Measurements from ENCODE around the gene ZFX.
"Not testable (repeated sequence)": the region's sequence is repeated elsewhere in the genome, so short reads cannot be mapped to it uniquely, and the experiment has no call there.

The ZFX gene

DNA sequence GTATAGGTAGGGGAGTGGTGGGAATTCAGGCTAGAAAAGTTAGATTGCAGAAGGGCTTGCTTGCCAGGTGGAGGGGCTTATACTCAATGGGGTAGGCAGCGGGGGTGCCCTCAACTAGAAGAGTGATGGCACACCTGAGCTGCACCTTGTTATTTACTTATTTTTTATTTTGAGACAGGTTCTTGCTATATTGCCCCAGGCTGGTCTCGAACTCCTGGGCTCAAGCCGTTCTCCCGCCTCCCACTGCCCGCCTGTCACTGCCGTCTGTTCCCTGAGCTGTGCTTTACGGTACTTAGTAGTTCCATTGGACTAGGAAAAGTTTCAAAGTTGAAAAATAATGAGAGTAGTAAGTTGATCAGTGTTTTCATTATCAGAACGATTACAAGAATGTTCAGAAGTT is 2.0 kb downstream of the ZFX start:
- no peak for DNase-seq (ENCODE audit: low read depth)

DNA sequence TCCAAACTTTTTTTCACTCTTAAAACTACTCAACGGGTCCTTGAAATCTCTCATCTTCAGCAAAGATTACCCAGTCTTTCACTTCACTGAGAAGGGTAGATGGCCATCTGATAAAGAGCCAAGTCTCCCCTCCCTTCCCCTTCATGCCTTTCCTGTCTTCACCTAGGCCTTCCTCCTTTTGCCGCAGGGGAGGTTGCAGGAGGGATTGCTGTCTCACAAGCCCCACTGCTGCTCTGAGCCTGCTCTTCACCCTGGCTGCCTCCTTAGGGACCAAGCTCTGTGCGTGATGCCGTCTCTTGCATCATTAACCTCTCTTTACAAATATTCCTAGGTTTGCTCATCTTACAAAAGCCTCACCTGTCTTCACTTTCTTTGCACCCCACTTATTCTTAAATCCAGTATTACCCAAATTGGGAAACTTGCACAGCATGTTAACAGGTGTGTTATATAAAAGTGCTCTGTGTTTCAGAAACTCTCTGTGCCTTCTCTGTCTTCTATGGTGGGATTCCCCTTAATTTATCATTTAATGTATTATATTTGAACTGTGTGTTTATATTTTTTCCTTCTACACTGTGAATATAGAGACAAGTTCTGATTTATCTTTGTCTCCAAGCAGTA is 3.8 kb downstream of the ZFX start:
- no peak for DNase-seq (ENCODE audit: low read depth)

DNA sequence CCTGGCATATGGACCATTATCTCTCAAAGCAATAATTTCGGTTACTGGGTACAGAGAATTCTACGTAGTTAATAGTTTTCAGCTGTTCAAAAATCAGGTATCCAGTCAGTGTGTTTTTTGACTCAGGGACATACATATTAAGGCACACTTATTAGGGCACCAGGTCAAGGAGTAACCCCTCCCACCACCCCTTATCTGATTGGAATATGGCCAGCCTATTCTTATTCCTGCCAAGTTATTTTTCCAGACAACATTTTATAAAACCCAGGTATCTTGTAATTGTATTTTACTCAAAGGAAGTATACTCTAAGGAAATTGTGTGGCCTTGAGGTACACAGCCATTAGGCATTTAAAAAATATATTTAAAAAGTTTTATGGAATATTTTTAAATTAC is 4.3 kb downstream of the ZFX start:
- no peak for DNase-seq (ENCODE audit: low read depth)

DNA sequence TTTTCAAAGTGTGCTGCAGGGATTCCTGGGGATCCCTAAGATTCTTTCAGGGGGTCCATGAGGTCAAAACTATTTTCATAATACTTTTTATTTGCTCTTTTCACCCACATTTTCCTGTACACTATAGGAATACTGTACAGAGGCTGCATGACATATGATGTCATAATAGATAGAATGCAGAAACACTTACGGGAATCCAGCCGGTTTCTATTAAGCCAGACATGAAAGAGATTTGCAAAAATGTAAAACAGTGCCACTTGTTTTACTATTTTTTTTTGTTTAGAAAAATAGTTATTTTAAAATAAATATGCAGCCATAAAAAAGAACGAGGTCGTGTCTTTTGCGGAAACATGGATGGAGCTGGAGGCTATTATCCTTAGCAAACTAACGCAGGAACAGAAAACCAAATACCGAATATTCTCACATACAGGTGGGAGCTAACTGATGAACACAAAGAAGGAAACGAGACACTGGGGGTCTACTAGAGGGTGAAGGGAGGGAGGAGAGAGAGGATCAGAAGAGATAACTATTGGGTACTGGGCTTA is 5.0 kb downstream of the ZFX start:
- DNase-seq (ENCODE audit: low read depth) = no peak

DNA sequence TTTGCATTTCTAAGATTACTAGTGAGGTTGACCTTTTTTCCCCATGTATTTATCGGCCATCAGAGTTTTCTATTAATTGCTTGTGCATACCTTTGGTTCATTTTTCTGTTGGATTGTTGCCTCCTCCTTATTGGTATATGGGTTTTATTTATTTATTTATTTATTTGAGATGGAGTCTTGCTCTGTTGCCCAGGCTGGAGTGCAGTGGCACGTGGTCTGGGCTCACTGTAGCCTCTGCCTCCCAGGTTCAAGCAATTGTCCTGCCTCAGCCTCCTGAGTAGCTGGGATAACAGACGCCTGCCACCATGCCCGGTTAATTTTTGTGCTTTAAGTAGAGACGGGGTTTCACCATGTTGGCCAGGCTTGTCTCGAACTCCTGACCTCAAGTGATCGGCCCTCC is 6.2 kb downstream of the ZFX start:
- not testable (repeated sequence) for DNase-seq (ENCODE audit: low read depth)

DNA sequence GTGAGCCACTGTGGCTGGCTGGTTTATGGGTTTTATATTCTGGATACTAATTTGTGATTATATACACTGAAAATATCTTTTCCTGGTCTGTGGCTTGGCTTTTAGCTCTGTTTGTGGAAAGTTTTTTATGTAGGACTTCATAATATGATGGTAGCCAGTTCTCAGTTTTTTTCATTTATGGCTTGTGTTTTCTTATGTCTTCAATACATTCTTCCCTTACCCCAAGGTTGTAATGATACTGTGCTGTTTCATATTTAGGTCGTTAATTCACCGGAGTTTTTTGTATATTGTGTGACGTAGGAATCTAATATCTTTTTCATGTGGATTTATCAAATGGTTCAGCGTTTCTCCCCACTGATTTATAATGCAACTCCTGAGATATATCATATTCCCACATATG is 6.6 kb downstream of the ZFX start:
- DNase-seq (ENCODE audit: low read depth) = no peak

DNA sequence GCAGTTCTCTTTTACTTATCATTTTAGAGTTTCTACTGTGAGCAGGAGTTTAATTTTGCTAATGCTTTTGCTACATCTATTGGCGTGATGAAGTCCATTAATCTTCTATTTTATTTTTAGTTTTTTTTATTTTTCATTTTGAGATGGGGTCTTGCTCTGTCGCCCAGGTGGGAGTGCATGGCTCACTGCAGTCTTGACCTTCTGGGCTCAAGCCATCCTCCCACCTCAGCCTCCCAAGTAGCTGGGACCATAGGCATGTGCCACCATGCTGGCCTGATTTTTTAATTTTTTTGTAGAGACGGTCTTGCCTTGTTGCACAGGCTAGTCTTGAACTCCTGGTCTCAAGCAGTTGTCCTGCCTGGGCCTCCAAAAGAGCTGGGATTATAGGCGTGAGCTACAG is 9.4 kb downstream of the ZFX start:
- DNase-seq (ENCODE audit: low read depth) = no peak

DNA sequence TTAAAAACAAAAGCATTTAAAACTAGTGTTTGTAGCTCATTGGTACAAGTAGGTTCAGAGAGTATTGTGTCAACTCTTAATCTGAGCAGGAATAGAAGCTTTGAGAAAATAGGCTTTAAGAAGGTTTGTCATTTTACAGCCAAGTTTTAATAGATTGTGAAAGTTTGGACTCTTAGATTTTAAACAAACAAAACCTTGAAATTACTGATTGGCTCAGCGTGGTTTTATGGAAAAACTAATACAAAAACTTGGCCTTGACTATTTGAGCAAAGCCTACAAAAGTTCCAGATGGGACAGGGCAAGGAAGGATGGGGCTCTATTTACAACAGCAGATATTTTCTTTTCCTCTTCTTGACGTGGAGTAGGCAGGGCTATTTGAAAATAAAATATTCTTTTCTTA is 16.5 kb downstream of the ZFX start:
- DNase-seq (ENCODE audit: low read depth) = no peak

DNA sequence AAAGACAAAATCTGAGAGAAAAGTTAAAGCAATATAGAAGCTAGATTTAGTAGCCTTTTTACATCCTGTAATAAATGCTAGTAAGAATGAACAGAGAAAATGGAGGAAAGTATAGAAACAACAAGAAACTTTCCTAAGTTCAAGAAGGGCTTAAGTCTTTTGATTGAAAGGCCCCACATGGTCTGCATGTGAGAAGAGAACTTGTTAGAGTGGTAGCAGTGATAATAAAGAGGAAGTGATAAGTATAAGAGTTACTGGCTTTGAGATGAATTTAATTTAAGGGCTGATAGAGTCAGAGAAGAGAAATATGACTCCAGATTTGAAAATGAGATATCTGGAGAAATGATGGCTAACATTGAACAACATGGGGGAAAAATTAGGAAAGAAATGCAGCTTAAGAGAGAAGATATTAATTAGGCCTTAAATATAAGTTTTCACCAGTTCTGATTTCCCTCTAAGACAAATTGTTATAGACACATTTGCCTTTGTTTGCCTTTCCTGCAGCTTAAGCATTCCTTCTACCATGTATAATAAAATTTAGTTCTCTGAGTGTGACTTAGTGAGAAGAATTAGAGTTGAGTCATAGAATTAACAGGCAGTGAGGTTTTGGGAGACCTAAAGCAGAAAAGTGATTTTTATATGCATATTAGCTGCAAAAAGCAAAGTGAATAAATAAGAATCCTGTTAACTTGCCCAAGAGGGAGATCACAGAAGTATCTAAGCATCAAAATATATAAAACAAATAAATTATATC is 18.4 kb downstream of the ZFX start:
- no peak for DNase-seq (ENCODE audit: low read depth)

DNA sequence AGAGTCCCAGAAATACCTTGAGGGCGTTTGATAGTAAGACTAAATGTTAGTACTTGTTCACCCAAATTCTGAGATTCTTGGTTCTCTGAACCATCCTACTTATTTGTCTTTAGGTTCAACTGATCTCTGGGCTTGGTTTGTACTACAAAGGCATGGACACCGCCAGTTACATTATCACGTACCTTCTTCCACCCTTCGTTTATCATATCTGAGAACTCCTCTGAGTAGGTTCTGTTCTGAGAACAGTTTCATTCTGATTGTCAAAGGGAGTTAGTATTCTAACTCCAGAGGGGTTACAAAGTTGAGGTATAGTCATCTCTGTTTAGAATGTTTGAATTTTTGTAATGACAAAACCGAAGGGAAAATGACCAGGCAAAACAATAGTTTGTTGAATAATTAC is 19.3 kb downstream of the ZFX start:
- no peak for DNase-seq (ENCODE audit: low read depth)

DNA sequence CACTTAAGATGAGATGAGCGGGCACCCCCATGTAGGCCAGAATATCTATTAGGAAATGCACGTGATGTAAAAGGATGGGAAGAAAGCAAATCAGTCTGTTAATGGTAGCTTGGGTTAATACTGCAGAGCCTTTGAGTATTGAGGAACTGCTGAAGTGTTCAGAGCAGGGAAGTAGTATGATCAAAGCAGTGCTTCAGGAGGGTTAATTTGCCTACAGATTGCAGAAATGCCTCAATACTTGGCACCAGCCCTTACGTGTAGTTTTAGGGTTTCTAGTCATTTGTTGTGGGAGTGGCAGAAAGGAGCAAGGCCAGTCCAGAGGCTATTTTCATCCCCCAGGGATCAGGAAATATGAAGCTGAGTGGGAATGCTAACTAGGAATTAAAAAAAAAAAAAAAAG is 19.7 kb downstream of the ZFX start:
- DNase-seq (ENCODE audit: low read depth) = no peak

DNA sequence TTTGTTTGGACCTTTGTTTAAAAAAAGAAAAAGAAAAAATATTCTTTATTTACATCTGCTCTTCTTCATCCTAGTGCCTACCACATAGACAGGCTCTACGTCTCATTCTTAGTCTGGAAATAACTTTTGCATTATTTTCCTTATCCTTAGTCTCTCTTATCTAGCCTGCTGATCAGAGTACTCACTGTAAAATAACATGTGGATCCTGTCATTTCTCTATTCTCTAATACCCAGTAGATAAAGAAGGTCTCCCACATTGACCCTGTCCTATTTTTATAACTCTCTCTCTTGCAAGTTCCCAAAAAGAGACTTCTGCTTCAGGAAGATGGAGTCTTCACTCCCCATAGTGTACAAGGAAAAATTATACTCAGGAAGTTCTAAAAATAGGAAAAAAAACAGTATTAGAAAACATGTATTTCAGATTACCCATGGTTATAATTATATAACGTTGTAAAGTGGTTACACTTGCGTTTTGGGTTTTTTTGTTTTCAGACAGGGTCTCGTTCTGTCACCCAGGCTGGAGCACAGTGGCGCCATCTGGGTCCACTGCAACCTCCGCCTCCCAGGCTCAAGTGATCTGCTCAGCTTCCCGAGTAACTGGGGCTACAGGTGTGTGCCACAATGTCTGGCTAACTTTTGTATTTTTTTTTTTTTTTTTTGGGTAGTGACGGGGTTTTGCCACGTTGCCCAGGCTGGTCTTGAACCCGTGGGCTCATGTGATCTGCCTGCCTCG is 23.8 kb downstream of the ZFX start:
- DNase-seq (ENCODE audit: low read depth) = no peak

DNA sequence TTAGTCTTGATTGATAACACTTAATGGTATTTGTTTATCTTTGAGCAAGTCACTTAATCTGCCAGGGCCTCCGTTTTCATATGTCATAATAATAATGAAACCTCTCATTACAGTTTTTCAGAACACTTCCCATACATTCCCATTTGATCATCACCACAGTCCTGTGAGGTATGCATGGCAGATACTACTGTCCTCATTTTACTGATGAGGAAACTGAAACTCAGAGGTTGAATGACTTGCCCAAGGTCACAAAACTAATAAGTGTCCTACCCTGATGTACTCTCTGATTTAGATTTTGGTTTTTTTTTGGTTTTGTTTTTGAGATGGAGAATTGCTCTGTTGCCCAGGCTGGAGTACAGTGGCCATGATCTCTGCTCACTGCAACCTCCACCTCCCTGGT is 25.7 kb downstream of the ZFX start:
- DNase-seq (ENCODE audit: low read depth) = no peak

DNA sequence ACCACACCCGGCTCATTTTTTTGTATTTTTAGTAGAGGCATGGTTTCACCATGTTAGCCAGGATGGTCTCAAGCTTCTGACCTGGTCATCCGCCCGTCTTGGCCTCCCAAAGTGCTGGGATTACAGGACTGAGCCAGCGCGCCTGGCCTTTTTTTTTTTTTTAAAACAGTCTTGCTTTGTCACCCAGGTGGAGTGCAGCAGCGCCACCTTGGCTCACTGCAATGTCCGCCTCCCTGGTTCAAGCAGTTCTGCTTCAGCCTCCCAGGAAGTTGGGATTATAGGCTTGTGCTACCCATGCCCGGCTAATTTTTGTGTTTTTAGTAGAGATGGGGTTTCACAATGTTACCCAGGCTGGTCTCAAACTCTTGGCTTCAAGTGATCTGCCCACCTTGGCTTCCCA is 28.9 kb downstream of the ZFX start:
- DNase-seq (ENCODE audit: low read depth) = no peak

DNA sequence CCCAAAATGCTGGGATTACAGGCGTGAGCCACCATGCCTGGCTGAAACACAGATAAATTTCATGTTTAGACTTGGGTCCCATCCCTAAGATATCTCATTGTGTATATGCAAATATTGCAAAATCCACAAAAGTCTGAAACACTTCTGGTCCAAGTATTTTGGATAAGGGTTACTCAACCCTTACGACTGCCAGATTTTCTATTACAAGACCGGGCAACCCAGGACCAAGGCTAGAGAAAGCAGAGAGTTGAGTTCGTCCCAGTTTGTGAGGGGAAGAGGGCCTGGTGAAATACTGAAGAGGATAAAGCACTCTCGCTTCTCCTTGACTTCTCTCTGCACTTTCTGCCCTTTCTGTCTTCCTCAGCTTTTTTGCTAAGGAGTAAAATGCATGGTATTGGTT is 34.5 kb downstream of the ZFX start:
- no peak for DNase-seq (ENCODE audit: low read depth)

DNA sequence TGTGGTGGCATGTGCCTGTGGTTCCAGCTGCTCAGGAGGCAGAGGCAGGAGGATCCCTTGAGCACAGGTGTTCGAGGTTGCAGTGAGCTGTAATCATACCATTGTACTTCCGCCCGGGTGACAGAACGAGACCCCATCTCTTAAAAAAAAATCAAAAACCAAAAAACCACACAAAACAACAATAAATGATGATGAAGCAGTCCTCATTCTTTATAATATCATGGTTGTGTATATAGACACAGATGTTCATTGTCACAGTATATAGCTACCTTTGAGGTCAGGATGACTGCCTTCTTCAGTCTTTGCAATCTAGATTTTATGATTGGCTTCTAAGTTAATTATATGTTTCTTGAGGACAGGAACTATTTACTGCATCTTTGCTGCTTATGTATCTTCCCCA is 37.0 kb downstream of the ZFX start:
- DNase-seq (ENCODE audit: low read depth) = no peak

DNA sequence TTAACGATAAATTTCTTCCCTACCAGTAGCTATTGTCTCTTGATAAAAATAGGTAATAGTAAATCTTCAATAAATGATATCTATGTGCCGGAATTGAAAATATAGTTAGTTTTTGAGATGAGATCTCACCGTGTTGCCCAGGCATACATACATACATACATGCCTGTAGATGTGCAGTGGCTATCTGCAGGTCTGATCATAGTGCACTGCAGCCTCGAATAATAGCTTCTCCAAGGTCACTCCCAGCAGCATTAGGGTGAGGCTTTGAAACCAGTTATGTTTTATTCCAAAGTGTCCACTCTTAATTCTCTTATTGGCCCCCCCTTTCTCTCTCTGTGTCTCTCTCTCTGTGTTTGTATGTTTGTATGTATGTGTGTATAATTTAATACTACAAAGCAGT is 37.5 kb downstream of the ZFX start:
- no peak for DNase-seq (ENCODE audit: low read depth)

DNA sequence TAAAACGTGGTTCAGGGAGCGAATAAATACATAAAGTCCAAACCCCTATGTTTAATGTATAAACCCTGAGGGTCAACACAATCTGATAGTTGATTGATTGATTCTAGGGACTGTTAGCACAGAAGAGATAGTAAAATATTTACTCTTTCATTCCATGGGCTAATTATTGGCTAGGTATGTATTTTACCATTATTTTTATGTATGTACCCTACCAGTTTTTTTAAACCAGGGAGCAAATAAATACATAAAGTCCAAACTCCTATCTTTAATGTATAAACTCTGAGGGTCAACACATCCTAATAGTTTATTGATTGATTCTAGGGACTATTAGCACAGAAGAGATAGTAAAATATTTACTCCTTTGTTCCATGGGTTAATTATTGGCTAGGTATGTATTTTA is 40.0 kb downstream of the ZFX start:
- no peak for DNase-seq (ENCODE audit: low read depth)

DNA sequence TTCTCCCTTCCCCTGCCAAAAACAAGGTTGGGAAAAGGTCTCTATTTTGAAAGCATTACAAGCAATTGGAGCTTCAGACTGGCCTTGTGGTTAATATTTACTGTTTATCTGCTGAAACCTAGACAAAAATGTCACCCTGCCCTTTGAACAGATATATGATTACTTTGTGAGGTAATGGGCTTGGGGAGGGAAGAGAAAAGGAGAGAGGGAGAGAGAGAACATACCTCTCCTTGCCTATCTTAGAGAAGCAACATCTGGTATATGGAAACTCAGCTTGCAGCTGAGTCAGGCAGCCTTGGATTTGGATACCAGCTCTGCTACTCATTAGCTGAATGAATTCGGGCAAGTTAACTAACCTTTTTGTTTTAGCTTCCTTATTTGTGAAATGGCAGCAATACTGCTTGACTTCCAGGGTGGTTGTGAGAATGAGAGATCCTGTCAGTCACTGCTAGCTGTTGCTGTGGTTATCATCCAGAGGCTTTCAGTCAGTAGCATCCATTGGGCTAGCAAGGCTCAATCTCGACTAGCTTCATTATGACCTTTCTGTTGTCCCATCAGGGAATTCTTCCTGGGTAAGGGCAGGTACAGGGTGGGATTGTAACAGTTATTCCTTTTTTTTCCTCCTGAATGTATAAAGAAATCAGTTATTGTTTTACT is 41.1 kb downstream of the ZFX start:
- DNase-seq (ENCODE audit: low read depth) = peak; percentile 13

DNA sequence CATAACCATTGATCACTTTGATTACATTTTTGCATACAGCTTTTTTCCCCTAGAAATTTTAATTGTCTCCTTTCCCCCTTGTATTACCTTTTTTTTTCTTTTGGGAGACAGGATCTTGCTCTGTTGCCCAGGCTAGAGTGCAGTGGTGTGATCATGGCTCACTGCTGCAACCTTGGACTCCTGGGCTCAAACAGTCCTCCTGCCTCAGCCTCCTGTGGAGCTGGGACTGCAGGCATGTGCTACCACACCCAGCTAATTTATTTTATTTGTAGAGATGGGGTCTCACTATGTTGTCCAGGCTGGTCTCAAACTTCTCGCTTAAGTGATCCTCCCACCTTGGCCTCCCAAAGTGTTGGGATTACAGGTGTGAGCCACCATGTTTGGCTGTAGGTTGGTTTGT is 47.0 kb downstream of the ZFX start:
- no peak for DNase-seq (ENCODE audit: low read depth)

DNA sequence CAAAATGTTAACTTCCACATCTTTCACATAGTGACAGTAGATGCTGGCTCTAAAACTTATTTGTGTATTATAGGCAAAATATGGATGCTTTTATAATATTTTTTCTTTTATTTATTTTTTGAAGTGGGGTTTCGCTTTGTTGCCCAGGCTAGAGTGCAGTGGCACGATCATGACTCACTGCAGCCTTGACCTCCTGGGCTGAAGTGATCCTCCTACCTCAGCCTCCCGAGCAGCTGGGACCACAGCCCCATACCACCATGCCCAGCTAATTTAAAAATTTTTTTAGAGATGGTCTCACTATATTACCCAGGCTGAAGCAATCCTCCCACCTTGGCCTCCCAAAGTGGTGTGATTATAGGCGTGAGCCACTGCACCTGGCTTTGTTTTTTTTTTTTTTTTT is 48.6 kb downstream of the ZFX start:
- no peak for DNase-seq (ENCODE audit: low read depth)

DNA sequence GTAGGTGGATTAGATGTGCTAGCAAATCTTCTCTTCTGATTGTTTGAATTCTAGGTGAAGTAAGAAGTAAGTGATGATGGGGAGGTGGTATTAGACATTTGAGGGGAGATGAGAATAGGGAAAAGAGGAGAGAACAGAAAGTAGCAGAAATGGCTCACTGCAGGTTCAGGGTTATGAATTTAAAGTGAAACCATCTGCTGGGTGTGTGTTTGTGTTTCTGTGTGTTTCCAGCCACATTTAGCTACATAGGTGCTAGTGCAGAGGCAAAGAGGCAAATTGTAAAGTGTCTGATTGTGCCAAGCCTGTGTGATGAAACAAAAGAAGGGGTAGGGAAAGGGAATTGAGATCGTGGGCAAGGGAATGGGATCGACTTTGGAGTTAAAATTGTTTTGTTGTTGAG is 50.6 kb downstream of the ZFX start:
- DNase-seq (ENCODE audit: low read depth) = no peak

DNA sequence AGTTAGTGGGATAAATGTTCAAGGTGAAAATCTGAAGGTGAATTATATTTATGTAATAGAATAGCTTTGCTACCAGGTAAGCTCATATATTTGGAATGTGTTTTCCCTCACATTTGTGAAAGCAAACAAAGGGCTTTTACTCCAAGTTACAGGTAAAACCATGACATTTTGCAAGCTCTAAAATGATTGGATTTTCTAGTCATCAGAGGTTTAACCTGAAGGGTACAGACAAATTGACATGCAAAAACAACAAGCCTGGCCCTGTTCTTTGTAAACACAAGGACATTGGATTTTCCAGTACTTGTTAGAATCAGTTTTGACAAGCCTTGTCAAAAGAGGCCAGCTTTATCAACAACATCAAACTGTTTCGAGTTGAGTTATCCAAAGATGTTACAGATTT is 51.7 kb downstream of the ZFX start:
- no peak for DNase-seq (ENCODE audit: low read depth)

Data from GM04504 (cell line).